ENCODE data around the gene POU6F2.
"Not testable (repeated sequence)": the region's sequence is repeated elsewhere in the genome, so short reads cannot be mapped to it uniquely, and the experiment has no call there.

POU6F2 gene, protein sequence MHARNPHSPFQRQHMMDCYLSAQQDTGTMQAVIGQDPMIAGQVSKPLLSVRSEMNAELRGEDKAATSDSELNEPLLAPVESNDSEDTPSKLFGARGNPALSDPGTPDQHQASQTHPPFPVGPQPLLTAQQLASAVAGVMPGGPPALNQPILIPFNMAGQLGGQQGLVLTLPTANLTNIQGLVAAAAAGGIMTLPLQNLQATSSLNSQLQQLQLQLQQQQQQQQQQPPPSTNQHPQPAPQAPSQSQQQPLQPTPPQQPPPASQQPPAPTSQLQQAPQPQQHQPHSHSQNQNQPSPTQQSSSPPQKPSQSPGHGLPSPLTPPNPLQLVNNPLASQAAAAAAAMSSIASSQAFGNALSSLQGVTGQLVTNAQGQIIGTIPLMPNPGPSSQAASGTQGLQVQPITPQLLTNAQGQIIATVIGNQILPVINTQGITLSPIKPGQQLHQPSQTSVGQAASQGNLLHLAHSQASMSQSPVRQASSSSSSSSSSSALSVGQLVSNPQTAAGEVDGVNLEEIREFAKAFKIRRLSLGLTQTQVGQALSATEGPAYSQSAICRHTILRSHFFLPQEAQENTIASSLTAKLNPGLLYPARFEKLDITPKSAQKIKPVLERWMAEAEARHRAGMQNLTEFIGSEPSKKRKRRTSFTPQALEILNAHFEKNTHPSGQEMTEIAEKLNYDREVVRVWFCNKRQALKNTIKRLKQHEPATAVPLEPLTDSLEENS
- 0 reads per million in 3 experiments for total RNA-seq

DNA sequence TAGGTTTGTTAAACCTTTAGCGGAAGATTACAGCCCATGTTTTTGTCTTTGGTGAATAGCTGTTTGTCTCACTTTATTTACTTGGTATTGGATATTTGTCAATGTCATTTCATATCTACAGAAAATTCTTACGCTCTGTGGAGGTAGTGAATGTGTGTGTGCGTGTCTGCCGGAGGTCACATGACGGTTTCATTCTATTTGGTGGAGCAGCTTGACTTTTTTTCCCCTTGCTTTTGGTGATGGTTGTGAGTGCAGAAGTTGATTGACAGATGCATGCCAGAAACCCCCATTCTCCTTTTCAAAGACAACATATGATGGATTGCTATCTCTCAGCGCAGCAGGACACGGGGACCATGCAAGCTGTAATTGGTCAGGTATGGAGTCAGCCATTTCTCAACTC, at the start of gene POU6F2:
Gene POU6F2, plus strand, starts transcription at position 225 of the 400 bp plus-strand sequence. Its CDS starts 45 bp downstream, at position 270.
- DNase-seq: no peak

DNA sequence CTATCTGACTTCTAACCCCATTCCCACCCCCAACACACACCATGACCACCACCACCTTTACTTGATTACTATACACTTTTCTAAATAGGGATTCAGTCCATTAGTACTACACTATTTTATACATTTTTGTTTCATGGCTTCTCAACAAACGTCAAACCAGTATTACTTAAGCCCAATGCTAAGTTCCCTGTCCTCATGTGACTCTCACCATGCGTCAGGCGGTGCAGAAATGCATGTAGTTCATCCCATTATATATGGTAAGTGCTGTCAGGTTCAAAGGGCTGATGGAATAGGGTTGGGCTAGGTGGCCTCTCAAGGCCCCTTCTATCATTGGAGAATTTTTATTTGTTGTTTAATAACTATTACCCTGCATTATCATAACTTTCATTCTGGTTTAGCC, 49.2 kb upstream of the POU6F2 start:
- no peak for DNase-seq

GRCh38 chr7:38929460-38930171, 48.1 kb upstream of the POU6F2 start:
- DNase-seq: no peak

DNA sequence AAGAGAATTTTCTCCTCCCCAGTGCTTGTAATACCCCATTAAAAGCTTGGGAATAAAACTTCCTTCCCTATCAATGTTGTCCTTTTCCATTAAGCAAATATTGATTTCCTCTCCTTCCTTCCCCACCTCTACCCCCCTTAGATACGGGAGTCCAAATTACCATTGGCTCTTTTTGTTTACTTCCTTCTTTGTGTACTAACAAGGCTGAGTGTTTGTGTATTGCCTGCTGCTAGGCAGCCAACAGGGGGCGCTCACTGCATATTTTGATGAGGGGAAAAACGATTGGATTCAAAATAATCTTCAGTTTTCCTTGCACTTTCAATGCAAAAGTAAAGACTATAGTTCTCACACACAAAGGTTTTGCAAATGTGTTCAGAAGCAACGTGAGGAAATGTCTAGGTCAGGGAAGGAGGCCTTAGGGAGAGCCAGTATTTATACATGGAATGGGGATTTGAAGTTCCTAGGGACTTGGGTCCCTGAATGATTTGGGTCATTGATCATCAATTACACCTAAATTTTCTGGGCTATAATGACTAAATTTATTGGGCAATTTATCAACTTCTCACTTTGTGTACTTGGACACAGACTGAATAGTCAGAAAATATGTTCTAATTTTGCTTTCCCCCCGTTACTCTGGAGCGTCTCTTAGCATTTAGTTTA, 45.1 kb upstream of the POU6F2 start:
- no peak for DNase-seq

- no peak for DNase-seq
Observed at GRCh38 chr7:38934051-38934450, 43.7 kb upstream of the POU6F2 start.

GRCh38 chr7:38934536-38934935, 43.2 kb upstream of the POU6F2 start:
- no peak for DNase-seq

DNA sequence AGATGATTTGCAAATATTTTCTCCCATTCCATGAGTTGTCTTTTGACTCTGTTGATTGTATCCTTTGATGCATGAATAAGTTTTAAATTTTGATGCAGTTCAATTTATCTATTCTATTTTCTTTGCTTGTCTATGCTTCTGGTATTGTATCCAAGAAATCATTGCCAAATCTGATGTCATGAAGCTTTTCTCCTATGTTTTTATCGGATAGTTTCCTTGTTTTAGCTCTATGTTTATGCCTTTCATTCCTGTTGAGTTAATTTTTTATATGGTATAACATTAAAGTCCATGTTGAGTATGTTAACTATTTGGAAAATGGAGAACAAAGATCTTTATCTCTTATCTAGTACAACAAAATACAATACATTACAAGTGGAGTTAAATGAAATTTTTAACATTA, 41.1 kb upstream of the POU6F2 start:
- DNase-seq: no peak

DNA sequence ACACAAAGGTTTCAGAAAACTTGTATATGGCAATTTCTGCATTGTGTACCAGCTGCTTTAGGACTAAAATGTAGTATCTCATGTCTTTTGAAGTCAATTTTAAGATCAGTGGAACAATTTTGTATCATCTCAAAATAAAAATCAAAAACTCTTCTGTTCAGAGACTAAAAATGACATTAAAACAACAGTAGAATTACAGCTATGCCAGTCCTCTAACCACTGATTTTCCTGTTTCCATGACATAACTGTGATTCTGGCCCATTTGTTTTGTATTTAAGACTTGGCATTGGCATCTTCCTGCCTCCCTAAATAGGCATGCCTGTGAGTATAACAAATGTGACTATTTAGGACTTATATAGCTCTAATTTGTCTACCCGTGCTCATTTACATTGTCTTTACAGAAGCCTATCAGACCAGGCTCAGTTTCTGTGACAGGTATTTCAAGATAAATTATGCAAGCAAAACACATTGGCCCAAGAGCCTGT, 39.7 kb upstream of the POU6F2 start:
- no peak for DNase-seq

DNA sequence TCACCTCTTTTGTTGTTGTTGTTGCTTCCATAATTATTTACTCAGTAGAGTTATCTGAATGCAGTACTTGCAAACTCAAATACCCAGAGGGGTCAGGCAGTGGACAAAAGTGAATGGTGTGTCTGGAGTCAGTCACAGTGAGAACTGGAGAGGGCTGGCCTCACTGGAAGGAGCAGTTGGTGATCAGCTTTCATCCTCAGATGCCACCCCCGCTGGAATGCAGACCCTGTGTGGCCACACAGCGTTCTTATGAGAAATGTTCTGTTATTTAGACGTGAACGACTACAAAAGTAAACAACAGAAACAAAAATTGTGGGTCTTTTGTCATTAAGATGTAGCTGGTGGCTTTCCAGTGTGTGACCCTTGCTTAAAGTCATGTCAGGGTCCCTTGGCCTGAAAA, 39.1 kb upstream of the POU6F2 start:
- no peak for DNase-seq

DNA sequence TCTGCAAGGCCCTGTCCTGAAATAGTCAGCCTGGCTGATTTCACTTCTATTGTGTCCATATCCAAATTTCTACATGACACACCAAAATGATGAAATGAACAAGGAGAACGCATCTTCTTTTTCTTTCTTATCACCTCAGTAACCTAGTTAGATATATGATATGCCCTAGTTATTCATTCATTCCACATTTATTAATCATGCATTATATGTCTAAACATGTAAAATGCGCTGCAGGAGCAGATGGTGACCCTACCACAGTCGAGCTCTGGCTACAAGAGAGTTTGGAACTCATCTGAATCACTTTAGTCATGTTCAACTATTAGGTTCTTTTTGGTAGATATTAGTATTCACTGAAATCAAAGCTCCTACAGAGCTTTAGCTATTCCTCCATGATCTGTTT, 36.9 kb upstream of the POU6F2 start:
- DNase-seq: no peak

DNA sequence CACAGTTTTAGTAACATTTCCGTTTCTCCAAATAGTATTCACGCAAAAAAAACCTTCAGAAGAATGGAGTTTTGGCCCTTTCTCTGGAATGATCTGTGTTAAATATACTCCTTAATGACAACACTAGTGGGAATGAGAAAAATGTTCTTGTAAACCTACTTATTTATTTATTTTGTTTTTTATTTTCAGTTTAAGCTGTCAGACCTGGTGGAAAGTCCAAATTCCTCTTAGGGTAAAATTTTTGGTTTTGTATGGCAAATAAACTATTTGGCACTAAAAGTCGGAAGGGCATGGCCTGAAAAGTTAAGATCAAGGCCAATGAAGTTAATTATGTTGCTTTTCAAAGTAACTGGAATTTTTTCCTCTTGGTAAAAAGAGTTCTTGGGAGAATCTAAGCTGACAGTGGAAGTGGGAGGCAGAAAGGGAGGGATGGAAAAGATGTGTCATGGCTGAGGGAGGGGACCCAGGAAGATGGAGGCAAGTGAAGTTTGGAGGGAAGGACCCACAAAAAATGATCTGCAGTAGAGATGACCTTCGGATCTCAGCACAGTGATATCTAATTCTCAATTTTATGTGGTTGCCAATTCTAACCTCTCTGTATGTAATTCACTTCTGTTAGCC, 35.2 kb upstream of the POU6F2 start:
- DNase-seq: no peak

DNA sequence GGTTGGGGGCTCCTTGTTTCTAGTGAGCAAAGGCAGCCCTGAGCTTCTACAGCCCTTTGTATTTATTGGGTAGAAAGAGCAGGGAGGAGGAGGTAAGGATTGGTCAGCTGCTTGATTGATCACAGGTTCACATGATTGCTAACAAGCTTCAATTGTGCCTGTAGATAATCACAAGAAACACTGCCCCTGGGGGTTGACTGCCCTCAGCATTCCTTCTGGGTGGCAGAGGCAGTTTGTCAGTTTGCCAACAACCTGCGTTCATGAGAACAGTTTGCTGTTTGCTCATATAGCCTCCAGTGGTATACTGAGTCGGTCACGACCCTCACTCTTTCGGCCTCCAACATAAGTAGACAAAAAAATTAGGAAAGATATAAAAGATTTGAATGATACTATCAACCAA, 30.2 kb upstream of the POU6F2 start:
- DNase-seq: not testable (repeated sequence)

- DNase-seq: no peak
Observed at GRCh38 chr7:38950309-38950708, 27.4 kb upstream of the POU6F2 start.

DNA sequence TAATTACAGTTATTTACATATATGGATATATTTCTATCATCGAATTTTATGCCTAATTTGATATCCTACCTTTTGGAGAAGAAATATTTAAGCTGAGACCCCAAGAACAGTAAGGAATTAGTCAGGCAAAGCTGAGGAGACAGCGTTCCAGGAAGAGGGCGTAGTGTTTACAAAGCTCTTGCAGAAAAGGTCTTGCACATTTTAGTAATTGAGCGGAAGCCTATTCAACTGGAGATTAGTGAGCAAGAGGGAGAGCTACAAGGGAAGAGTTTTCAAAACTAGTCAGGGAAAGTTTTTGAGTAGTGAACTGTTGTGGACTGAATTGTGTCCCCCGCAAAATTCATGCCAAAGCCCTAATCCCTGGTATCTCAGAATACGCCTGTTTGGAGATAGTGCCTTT, 26.5 kb upstream of the POU6F2 start:
- no peak for DNase-seq

- no peak for DNase-seq
Observed at GRCh38 chr7:38953227-38953626, 24.5 kb upstream of the POU6F2 start.

DNA sequence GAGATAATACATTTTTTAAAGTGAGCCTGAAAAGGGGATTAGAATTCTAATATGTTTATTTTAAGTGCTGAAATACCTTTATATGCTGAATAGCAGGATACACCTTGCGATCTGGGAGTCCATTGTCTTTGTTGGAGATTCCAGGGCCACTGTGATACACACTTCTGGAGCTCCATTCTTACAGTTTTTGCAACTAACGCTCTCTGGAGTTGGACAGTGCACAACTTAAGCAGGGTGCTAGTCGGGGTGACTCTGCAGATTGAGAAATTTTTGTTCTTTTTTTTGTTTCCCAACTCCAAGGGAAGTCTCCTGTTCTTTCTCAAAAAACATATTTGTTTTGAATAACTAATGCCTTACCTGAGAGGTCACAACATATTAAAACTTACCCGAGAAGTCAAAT, 23.7 kb upstream of the POU6F2 start:
- no peak for DNase-seq

GRCh38 chr7:38955892-38956291, 21.8 kb upstream of the POU6F2 start:
- no peak for DNase-seq

DNA sequence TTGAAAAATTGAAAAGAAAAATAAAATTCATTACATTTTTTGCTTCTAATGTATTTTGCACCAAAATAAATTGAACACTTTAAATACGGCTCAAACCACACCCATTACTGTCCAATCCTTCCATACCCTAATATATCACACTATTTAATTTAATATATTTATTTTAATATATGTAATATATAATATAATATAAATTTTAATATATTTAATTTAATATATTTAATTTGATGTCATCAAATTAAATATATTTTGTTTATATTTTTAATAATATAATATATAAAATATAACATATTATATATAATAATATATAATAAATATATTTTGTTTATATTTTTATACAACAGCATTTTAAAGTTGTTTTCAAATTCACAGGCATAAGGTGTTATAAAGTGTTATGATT, 15.7 kb upstream of the POU6F2 start:
- no peak for DNase-seq

GRCh38 chr7:38964921-38965320, 12.8 kb upstream of the POU6F2 start:
- DNase-seq: no peak

GRCh38 chr7:38973760-38974159, 3.9 kb upstream of the POU6F2 start:
- DNase-seq: no peak

DNA sequence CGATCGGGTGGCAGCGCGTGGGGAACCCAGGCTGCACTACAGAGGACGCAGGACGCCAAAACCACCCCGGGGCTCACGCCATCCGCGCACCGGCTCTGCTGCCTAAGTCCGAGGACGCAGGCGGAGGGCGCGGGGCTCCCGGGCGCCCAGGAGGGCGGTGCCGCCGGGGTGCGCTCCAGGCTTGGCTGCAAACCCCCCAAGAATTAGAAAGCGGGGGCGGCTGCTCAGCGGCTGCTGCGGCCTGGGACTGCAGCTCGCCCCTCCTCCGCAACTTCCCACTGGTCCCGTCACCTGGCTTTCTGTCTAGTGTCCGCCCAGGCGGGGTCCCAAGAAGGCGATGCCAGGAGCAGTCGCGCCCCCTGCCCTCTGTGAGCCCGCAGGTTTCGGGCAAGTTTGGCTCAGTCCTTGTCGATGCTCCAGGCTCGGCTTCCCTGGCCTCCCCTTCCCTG, 1.7 kb upstream of the POU6F2 start:
- DNase-seq: no peak

- DNase-seq: no peak
Observed at GRCh38 chr7:38978491-38978890, 782 bp downstream of the POU6F2 start.
